IMR-90 (cell line): ENCODE measurements around the gene MAP3K5. TPM values are rescaled to one million over a fixed set of nuclear protein-coding genes. Genes with fewer than 3 reads are reported as not detected.

Experiments
- ATAC-seq: fragments of 200-7000 bp; cut with Tn5 transposase; 2 replicates; pipeline ENCODE4 v1.9.1; 2020; ENCODE audit warnings: low read depth, mild to moderate bottlenecking, moderate library complexity
- BruUV-seq: library from RNA; stranded (reverse); fragments of 400-500 nt; replicated peaks from 2 replicates; lab custom pipeline; 2021; lab: Mats Ljungman, UMichigan
- CTCF ChIA-PET: fragments of 300-600 bp; formaldehyde crosslinking; extraction: SDS; loops from one replicate; lab custom pipeline; 2021; ENCODE audit warnings: antibody characterized with exemption; lab: Yijun Ruan, JAX
- POLR2A ChIA-PET: fragments of 300-600 bp; sonication (Branson Sonifier 250); formaldehyde crosslinking; loops from one replicate; lab custom pipeline; 2022; ENCODE audit warnings: antibody characterized with exemption; ENCODE audit not compliant: unreplicated experiment; lab: Charles Lee
- DNase-seq: peaks from one replicate; pipeline ENCODE4 v3.0.0; 2013
- H2AFZ ChIP-seq: replicated peaks from 2 replicates; pipeline ENCODE3; 2013; ENCODE audit warnings: low read length, mild to moderate bottlenecking; ENCODE audit not compliant: poor library complexity
- H2AK5ac ChIP-seq: 2 replicates; pipeline ENCODE4 v1.6.1; 2013; ENCODE audit warnings: low read depth, low read length, inconsistent platforms
- H2AK9ac ChIP-seq: replicated peaks from 2 replicates; pipeline ENCODE3; 2013; ENCODE audit warnings: mild to moderate bottlenecking, low read depth, low read length, moderate library complexity; ENCODE audit not compliant: poor library complexity
- H2BK120ac ChIP-seq: 2 replicates; pipeline ENCODE4 v1.6.1; 2013; ENCODE audit warnings: low read depth, low read length, inconsistent platforms
- H2BK15ac ChIP-seq: 3 replicates; pipeline ENCODE4 v1.6.1; 2013; ENCODE audit warnings: low read depth, low read length, inconsistent platforms
- H2BK20ac ChIP-seq: 2 replicates; pipeline ENCODE4 v1.6.1; 2013; ENCODE audit warnings: low read depth, mild to moderate bottlenecking, inconsistent platforms, low read length, moderate library complexity
- H2BK5ac ChIP-seq: 2 replicates; pipeline ENCODE4 v1.6.1; 2013; ENCODE audit warnings: mild to moderate bottlenecking, low read depth, low read length, inconsistent platforms; ENCODE audit not compliant: poor library complexity, severe bottlenecking
- H3K14ac ChIP-seq: replicated peaks from 2 replicates; pipeline ENCODE4 v1.6.1; 2013; ENCODE audit warnings: low read depth, low read length, inconsistent platforms
- H3K18ac ChIP-seq: 2 replicates; pipeline ENCODE4 v1.6.1; 2013; ENCODE audit warnings: low read depth, low read length, control low read depth
- H3K23ac ChIP-seq: 2 replicates; pipeline ENCODE4 v1.6.1; 2013; ENCODE audit warnings: low read depth, low read length, inconsistent platforms
- H3K27ac ChIP-seq: 2 replicates; pipeline ENCODE4 v1.5.1; 2013; ENCODE audit warnings: mild to moderate bottlenecking, control low read depth, low read length; ENCODE audit not compliant: insufficient read depth
- H3K27me3 ChIP-seq: 2 replicates; pipeline ENCODE4 v1.6.1; 2013; ENCODE audit warnings: low read length; ENCODE audit not compliant: control insufficient read depth, insufficient read depth
- H3K36me3 ChIP-seq: 2 replicates; pipeline ENCODE4 v1.6.1; 2013; ENCODE audit warnings: low read length, mixed read lengths; ENCODE audit not compliant: control insufficient read depth, insufficient read depth
- H3K4ac ChIP-seq: 2 replicates; pipeline ENCODE4 v1.6.1; 2013; ENCODE audit warnings: low read depth, low read length, inconsistent platforms
- H3K4me1 ChIP-seq: 2 replicates; pipeline ENCODE4 v1.6.1; 2013; ENCODE audit warnings: low read length, mixed read lengths; ENCODE audit not compliant: control insufficient read depth, insufficient read depth
- H3K4me2 ChIP-seq: 2 replicates; pipeline ENCODE4 v1.6.1; 2013; ENCODE audit warnings: low read depth, mild to moderate bottlenecking, control low read depth, low read length, moderate library complexity
- H3K4me3 ChIP-seq: 2 replicates; pipeline ENCODE4 v1.5.1; 2013; ENCODE audit warnings: low read depth, mild to moderate bottlenecking, control low read depth, low read length, moderate library complexity; ENCODE audit not compliant: insufficient read depth
- H3K56ac ChIP-seq: 2 replicates; pipeline ENCODE4 v1.6.1; 2013; ENCODE audit warnings: low read length, inconsistent platforms; ENCODE audit not compliant: insufficient read depth; ENCODE audit errors: extremely low read depth
- H3K79me1 ChIP-seq, 2 experiments: 2 replicates each; pipeline ENCODE4 v1.6.1; 2013; ENCODE audit warnings: low read length in 2 of 2, inconsistent platforms in 1 of 2, low read depth in 1 of 2
- H3K9ac ChIP-seq: 2 replicates; pipeline ENCODE4 v1.6.1; 2013; ENCODE audit warnings: low read depth, low read length, control low read depth
- H3K9me1 ChIP-seq: 2 replicates; pipeline ENCODE4 v1.6.1; 2013; ENCODE audit warnings: low read length, inconsistent platforms; ENCODE audit not compliant: insufficient read depth
- H3K9me3 ChIP-seq: 2 replicates; pipeline ENCODE4 v1.6.1; 2013; ENCODE audit warnings: low read length; ENCODE audit not compliant: control insufficient read depth, insufficient read depth
- H4K20me1 ChIP-seq: 2 replicates; pipeline ENCODE4 v1.6.1; 2013; ENCODE audit warnings: low read length, inconsistent platforms; ENCODE audit not compliant: insufficient read depth
- H4K5ac ChIP-seq: 2 replicates; pipeline ENCODE4 v1.6.1; 2013; ENCODE audit warnings: mild to moderate bottlenecking, low read depth, low read length, control low read depth
- H4K8ac ChIP-seq, 2 experiments: 2 replicates each; pipeline ENCODE4 v1.6.1; 2013; ENCODE audit warnings: low read depth in 2 of 2, low read length in 2 of 2, control low read depth in 1 of 2, inconsistent platforms in 1 of 2
- H4K91ac ChIP-seq: 2 replicates; pipeline ENCODE4 v1.6.1; 2013; ENCODE audit warnings: low read depth, low read length, inconsistent platforms; ENCODE audit not compliant: insufficient read depth
- CHD1 ChIP-seq: IDR thresholded peaks from 2 replicates; pipeline ENCODE4 v1.6.1; 2012; ENCODE audit warnings: low read depth, low read length, improper control_type of control experiment
- WGBS, 2 experiments: methylation state at CpG; one replicate each; pipeline versions ENCODE4 v1.1.5 to v1.1.7; 2013; ENCODE audit warnings: missing lambda C conversion rate in 2 of 2; ENCODE audit not compliant: insufficient read length in 1 of 2; ENCODE audit errors: extremely low coverage in 2 of 2; 5-methylcytosine and 5-hydroxymethylcytosine counted together
- dilution Hi-C: fragments of 300-500 bp; cut with HindIII; formaldehyde crosslinking; loops from one replicate; pipeline ENCODE4 v1.14.3; 2018; ENCODE audit warnings: low sequenced_read_pairs; ENCODE audit not compliant: unreplicated experiment
- in situ Hi-C: fragments of 300-500 bp; cut with MboI; formaldehyde crosslinking; loops from 3 replicates; pipeline ENCODE4 v1.14.3; 2019; ENCODE audit warnings: low sequenced_read_pairs, inconsistent platforms, mixed read lengths
- intact Hi-C: fragments of 100-400 bp; cut with micrococcal nuclease; formaldehyde crosslinking; loops from 2 replicates; pipeline ENCODE4 v1.10.0; 2022
- polyA plus RNA-seq, 3 experiments: library from polyadenylated mRNA; depleted of rRNA; stranded (reverse); fragments of >200 nt; gene quantifications; 2 replicates each; pipeline ENCODE4 v1.2.3, GENCODE V29; 2012; ENCODE audit warnings: low replicate concordance in 1 of 3
- total RNA-seq: library from RNA; depleted of rRNA; stranded (reverse); fragments of >200 nt; gene quantifications from 2 replicates; pipeline ENCODE4 v1.2.3, GENCODE V29; 2012
- TF ChIP-seq, protein P1 (sequence below): fragments of 150-350 bp; IDR thresholded peaks from 2 replicates; pipeline ENCODE4 v1.6.1; 2016; ENCODE audit warnings: low read depth, mild to moderate bottlenecking, low read length, moderate library complexity, borderline replicate concordance

MAP3K5 gene
- total and polyA plus RNA-seq, 2 of the 4 experiments (the other 2 are of a cell fraction) = 5.4 to 17.6 TPM

DNA sequence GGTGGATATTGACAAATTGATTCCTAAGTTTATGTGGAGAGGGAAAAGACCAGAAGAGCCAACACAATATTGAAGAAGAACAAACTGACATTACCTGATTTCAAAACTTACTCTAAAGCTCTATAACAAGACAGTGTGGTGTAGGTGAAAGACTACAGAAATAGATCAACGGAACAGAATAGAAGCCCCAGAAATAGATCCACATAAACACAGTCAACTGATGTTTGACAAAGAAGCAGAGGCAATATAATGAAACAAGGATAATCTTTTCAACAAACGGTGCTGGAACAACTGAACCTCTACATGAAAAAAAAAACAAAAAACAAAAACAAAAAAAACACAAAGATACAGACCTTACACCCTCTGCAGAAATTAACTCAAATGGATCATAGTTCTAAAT lies 50.2 kb downstream of the MAP3K5 start:
- no peak overlapping the region for H3K18ac ChIP-seq
- no peak overlapping the region for H4K91ac ChIP-seq
- no peak overlapping the region for H2BK20ac ChIP-seq
- no peak overlapping the region for H4K8ac ChIP-seq
- no peak overlapping the region for H2AK9ac ChIP-seq
- ChIA-PET POLR2A (no interaction called here), CTCF (no interaction called here)
- H3K4ac ChIP-seq = no peak overlapping the region
- H4K20me1 ChIP-seq = peaks cover 25% of the 10 kb centered on the region; the same call in 1 of the 2 replicates
- no CpG with 5 or more reads among the region's 2 CpGs for WGBS, 2 experiments
- peaks cover 20% of the 10 kb centered on the region for H3K9me1 ChIP-seq
- intact Hi-C loops (no loop called here), in situ Hi-C loops (no loop called here), dilution Hi-C loops (no loop called here)
- ATAC-seq (no peak), DNase-seq (no peak)
- H2BK5ac ChIP-seq = no peak overlapping the region
- H3K23ac ChIP-seq = no peak overlapping the region
- no peak overlapping the region for H2BK15ac ChIP-seq
- no peak overlapping the region for H4K5ac ChIP-seq
- H3K27me3 ChIP-seq = no peaks in the 10 kb centered on the region
- H2AK5ac ChIP-seq = no peak overlapping the region
- H3K9ac ChIP-seq = no peak overlapping the region
- no peak for TF ChIP-seq CHD1
- TF ChIP-seq, protein P1, sequence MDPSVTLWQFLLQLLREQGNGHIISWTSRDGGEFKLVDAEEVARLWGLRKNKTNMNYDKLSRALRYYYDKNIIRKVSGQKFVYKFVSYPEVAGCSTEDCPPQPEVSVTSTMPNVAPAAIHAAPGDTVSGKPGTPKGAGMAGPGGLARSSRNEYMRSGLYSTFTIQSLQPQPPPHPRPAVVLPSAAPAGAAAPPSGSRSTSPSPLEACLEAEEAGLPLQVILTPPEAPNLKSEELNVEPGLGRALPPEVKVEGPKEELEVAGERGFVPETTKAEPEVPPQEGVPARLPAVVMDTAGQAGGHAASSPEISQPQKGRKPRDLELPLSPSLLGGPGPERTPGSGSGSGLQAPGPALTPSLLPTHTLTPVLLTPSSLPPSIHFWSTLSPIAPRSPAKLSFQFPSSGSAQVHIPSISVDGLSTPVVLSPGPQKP = no peak
- no peaks in the 10 kb centered on the region for H3K36me3 ChIP-seq
- H3K4me3 ChIP-seq = no peak overlapping the region
- peaks cover 45 to 71% of the 10 kb centered on the region in 2 experiments for H3K79me1 ChIP-seq
- no TSS peak for BruUV-seq
- no peak overlapping the region for H3K27ac ChIP-seq
- H3K9me3 ChIP-seq = peaks cover 3% of the 10 kb centered on the region; the same call in 1 of the 2 replicates
- no peak overlapping the region for H2BK120ac ChIP-seq
- no peak overlapping the region for H3K56ac ChIP-seq
- H3K4me1 ChIP-seq = peaks cover 25% of the 10 kb centered on the region
- no peak overlapping the region for H3K4me2 ChIP-seq
- H3K14ac ChIP-seq = no peak overlapping the region
- no peak overlapping the region for H2AFZ ChIP-seq
